Prostate gland (tissue), 2 donors: ENCODE results near the gene GFRA1.

Experiments used
- CTCF ChIP-seq, 4 experiments: fragments of 200-600 bp in 2 of 4; fragments of 450-650 bp in 2 of 4; sonication (generic) in 2 of 4; IDR thresholded peaks; 1 replicate in 3 of 4; 2 replicates in 1 of 4; pipeline ENCODE4 v1.5.1; 2016 to 2019; ENCODE audit warnings: antibody characterized with exemption in 4 of 4, mild to moderate bottlenecking in 2 of 4, moderate library complexity in 2 of 4
- POLR2A ChIP-seq: fragments of 450-650 bp; IDR thresholded peaks from one replicate; pipeline ENCODE4 v1.6.1; 2016; ENCODE audit warnings: antibody characterized with exemption, mild to moderate bottlenecking
- POLR2AphosphoS5 ChIP-seq: sonication (generic); formaldehyde crosslinking; IDR thresholded peaks from one replicate; pipeline ENCODE4 v1.6.1; 2017; ENCODE audit warnings: antibody characterized with exemption

GRCh38 chr10:116241642-116242410 lies 31.2 kb downstream of the GFRA1 start:
- TF ChIP-seq CTCF (IDR thresholded peaks at IDR 0.05), result no peak
- no peak for TF ChIP-seq POLR2AphosphoS5
- TF ChIP-seq POLR2A, result no peak
